Mammary epithelial cell (primary cell): Measurements from ENCODE around the gene LCE1A.

Source experiments
- EZH2 ChIP-seq: IDR thresholded peaks from 2 replicates; pipeline ENCODE4 v1.6.1; 2012; ENCODE audit warnings: low read length, inconsistent platforms, borderline replicate concordance
- TF ChIP-seq, protein P1 (sequence below), 2 donors: IDR thresholded peaks in 1 of 2; conservative IDR thresholded peaks in 1 of 2; 2 replicates each; pipeline ENCODE4 v1.5.1; 2011 to 2012; ENCODE audit warnings: inconsistent platforms in 2 of 2, low read length in 2 of 2, mild to moderate bottlenecking in 2 of 2, control low read depth in 1 of 2, low read depth in 1 of 2; ENCODE audit not compliant: insufficient read depth in 1 of 2; ENCODE audit errors: extremely low read depth in 1 of 2

GRCh38 chr1:152836870-152837269 is 9.6 kb downstream of the LCE1A start:
- TF ChIP-seq, protein P1, sequence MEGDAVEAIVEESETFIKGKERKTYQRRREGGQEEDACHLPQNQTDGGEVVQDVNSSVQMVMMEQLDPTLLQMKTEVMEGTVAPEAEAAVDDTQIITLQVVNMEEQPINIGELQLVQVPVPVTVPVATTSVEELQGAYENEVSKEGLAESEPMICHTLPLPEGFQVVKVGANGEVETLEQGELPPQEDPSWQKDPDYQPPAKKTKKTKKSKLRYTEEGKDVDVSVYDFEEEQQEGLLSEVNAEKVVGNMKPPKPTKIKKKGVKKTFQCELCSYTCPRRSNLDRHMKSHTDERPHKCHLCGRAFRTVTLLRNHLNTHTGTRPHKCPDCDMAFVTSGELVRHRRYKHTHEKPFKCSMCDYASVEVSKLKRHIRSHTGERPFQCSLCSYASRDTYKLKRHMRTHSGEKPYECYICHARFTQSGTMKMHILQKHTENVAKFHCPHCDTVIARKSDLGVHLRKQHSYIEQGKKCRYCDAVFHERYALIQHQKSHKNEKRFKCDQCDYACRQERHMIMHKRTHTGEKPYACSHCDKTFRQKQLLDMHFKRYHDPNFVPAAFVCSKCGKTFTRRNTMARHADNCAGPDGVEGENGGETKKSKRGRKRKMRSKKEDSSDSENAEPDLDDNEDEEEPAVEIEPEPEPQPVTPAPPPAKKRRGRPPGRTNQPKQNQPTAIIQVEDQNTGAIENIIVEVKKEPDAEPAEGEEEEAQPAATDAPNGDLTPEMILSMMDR (conservative IDR thresholded peaks at IDR 0.05 in 1 of 2, IDR thresholded peaks at IDR 0.05 in 1 of 2; ENCODE audit: extremely low read depth in 1 of 2, insufficient read depth in 1 of 2, low read depth in 1 of 2, low read length in 2 of 2) = no peak
- TF ChIP-seq EZH2 = no peak
